Thymus (tissue), 2 donors: ENCODE results near the gene DDRGK1. TPM values are rescaled to one million over a fixed set of nuclear protein-coding genes. Genes with fewer than 3 reads are reported as not detected.

ENCODE experiments used
- polyA plus RNA-seq: library from polyadenylated mRNA; stranded (reverse); fragments of 200-250 nt; gene quantifications from one replicate; pipeline ENCODE4 v1.2.3, GENCODE V29; 2013
- total RNA-seq: library from RNA; stranded (reverse); fragments of 120-200 nt; gene quantifications from one replicate; pipeline ENCODE4 v1.2.4, GENCODE V29; 2013
- donor health status: healthy.

DDRGK1 gene
- total and polyA plus RNA-seq, 2 donors, result 38.4 to 42.7 TPM

Other genes with a start within 250 kb of the DDRGK1 start
- gene GNRH2, start 161.1 kb downstream of the DDRGK1 start, total RNA-seq, result 0.14 TPM
- gene GNRH2, start 161.1 kb downstream of the DDRGK1 start, polyA plus RNA-seq, result 0.66 TPM
- gene MRPS26, start 158.6 kb downstream of the DDRGK1 start, total RNA-seq, result 47.5 TPM
- 40.5 TPM for gene MRPS26, start 158.6 kb downstream of the DDRGK1 start, polyA plus RNA-seq
- gene OXT, start 133.1 kb downstream of the DDRGK1 start, total RNA-seq, result 0.42 TPM
- 3.6 TPM for gene OXT, start 133.1 kb downstream of the DDRGK1 start, polyA plus RNA-seq
- gene AVP, start 120.0 kb downstream of the DDRGK1 start, total RNA-seq, result 0.33 TPM
- 5.2 TPM for gene AVP, start 120.0 kb downstream of the DDRGK1 start, polyA plus RNA-seq
- gene FASTKD5, start 44.8 kb downstream of the DDRGK1 start, total RNA-seq, result 16.9 TPM
- 11.6 TPM for gene FASTKD5, start 44.8 kb downstream of the DDRGK1 start, polyA plus RNA-seq
- gene UBOX5, start 44.8 kb downstream of the DDRGK1 start, total RNA-seq, result 4.6 TPM
- 4.7 TPM for gene UBOX5, start 44.8 kb downstream of the DDRGK1 start, polyA plus RNA-seq
- 1.1 TPM for gene LZTS3, start 31.1 kb downstream of the DDRGK1 start, total RNA-seq
- 4.2 TPM for gene LZTS3, start 31.1 kb downstream of the DDRGK1 start, polyA plus RNA-seq
- gene ITPA, start 4.8 kb upstream of the DDRGK1 start, total RNA-seq, result 46.0 TPM
- 141 TPM for gene ITPA, start 4.8 kb upstream of the DDRGK1 start, polyA plus RNA-seq
- gene SLC4A11, start 34.5 kb upstream of the DDRGK1 start, total RNA-seq, result 0.14 TPM
- gene SLC4A11, start 34.5 kb upstream of the DDRGK1 start, polyA plus RNA-seq, result 4.4 TPM
- gene DNAAF9, start 203.0 kb upstream of the DDRGK1 start, total RNA-seq, result 2.8 TPM
- 6.2 TPM for gene DNAAF9, start 203.0 kb upstream of the DDRGK1 start, polyA plus RNA-seq